Measurements from ENCODE around the gene MYCBPAP. TPM values are rescaled to one million over a fixed set of nuclear protein-coding genes. Genes with fewer than 3 reads are reported as not detected.

MYCBPAP gene
- polyA plus RNA-seq, 3 donors, result not detected

- Histone ChIP-seq H3K27ac (ENCODE audit: low read depth in 1 of 2, low read length in 2 of 2) (no peak overlapping the region), H3K36me3 (replicated peaks in 1 of 2; ENCODE audit: control insufficient read depth in 1 of 2, insufficient read depth in 2 of 2, low read length in 2 of 2) (peaks cover 30 to 38% of the 10 kb centered on the region in 2 donors), H3K4me1 (ENCODE audit: control insufficient read depth in 1 of 2, insufficient read depth in 2 of 2, low read length in 2 of 2) (peaks cover 33 to 48% of the 10 kb centered on the region in 2 donors), H3K4me2 (replicated peaks; ENCODE audit: extremely low read depth, low read length, poor library complexity, severe bottlenecking) (no peak overlapping the region), H3K4me3 (replicated peaks in 1 of 3; ENCODE audit: low read depth in 2 of 3, low read length in 3 of 3) (no peak overlapping the region), H3K9me3 (replicated peaks in 1 of 2; ENCODE audit: control insufficient read depth in 1 of 2, insufficient read depth in 1 of 2, low read length in 2 of 2) (no peaks in the 10 kb centered on the region), H4K20me1 (ENCODE audit: insufficient read depth, low read length) (peaks cover 21% of the 10 kb centered on the region), H2AFZ (ENCODE audit: insufficient read depth, low read depth, low read length, poor library complexity, severe bottlenecking) (no peak overlapping the region), H3K79me2 (ENCODE audit: insufficient read depth, low read length) (peaks cover 10% of the 10 kb centered on the region), H3K9ac (ENCODE audit: insufficient read depth, low read length, poor library complexity, severe bottlenecking) (no peak overlapping the region), H3K27me3 (ENCODE audit: control insufficient read depth in 2 of 2, insufficient read depth in 2 of 2, low read length in 2 of 2) (no peaks in the 10 kb centered on the region)
- intact Hi-C loops (cut with micrococcal nuclease), result loop anchor here (5.0 to 10.0 kb wide), 4 partner anchors 60 to 200 kb away; partner anchors contain the start of gene SPATA20 (in 1 of the 2)
- WGBS (ENCODE audit: insufficient coverage), result no CpG with 5 or more reads among the region's 7 CpGs
- no peak overlapping the region for H3K4me3 Mint-ChIP-seq
- peaks cover 32 to 45% of the 10 kb centered on the region in 2 donors for H3K36me3 Mint-ChIP-seq
- H3K27me3 Mint-ChIP-seq (ENCODE audit: low read depth in 3 of 3), result peaks cover 0 to 2% (median 0%) of the 10 kb centered on the region in 3 donors
- TF ChIP-seq CTCF (IDR thresholded peaks at IDR 0.05), result peak; percentile 94
- peaks cover 33% of the 10 kb centered on the region for H3K4me1 Mint-ChIP-seq
- peak overlapping the region in 5 of 7 donors; percentile 38 to 83 (median 69) for H3K27ac Mint-ChIP-seq
- peak; percentile 82 to 92 (median 85) for DNase-seq
- H3K9me3 Mint-ChIP-seq, result peaks cover 0 to 5% (median 0%) of the 10 kb centered on the region in 7 donors
These were observed 25.7 kb upstream of the MYCBPAP start for GRCh38 chr17:50482516-50482915.

- Histone ChIP-seq H3K27ac (ENCODE audit: low read depth in 1 of 2, low read length in 2 of 2) (no peak overlapping the region), H3K79me2 (ENCODE audit: insufficient read depth, low read length) (peaks cover 10% of the 10 kb centered on the region), H4K20me1 (ENCODE audit: insufficient read depth, low read length) (peaks cover 21% of the 10 kb centered on the region), H3K36me3 (replicated peaks in 1 of 2; ENCODE audit: control insufficient read depth in 1 of 2, insufficient read depth in 2 of 2, low read length in 2 of 2) (peaks cover 30 to 38% of the 10 kb centered on the region in 2 donors), H3K27me3 (ENCODE audit: control insufficient read depth in 2 of 2, insufficient read depth in 2 of 2, low read length in 2 of 2) (no peaks in the 10 kb centered on the region), H3K4me1 (ENCODE audit: control insufficient read depth in 1 of 2, insufficient read depth in 2 of 2, low read length in 2 of 2) (peaks cover 28 to 44% of the 10 kb centered on the region in 2 donors), H3K4me2 (replicated peaks; ENCODE audit: extremely low read depth, low read length, poor library complexity, severe bottlenecking) (no peak overlapping the region), H3K9me3 (replicated peaks in 1 of 2; ENCODE audit: control insufficient read depth in 1 of 2, insufficient read depth in 1 of 2, low read length in 2 of 2) (no peaks in the 10 kb centered on the region), H3K4me3 (replicated peaks in 1 of 3; ENCODE audit: low read depth in 2 of 3, low read length in 3 of 3) (no peak overlapping the region), H2AFZ (ENCODE audit: insufficient read depth, low read depth, low read length, poor library complexity, severe bottlenecking) (no peak overlapping the region), H3K9ac (ENCODE audit: insufficient read depth, low read length, poor library complexity, severe bottlenecking) (no peak overlapping the region)
- peaks cover 29% of the 10 kb centered on the region for H3K4me1 Mint-ChIP-seq
- peaks cover 0 to 5% (median 0%) of the 10 kb centered on the region in 7 donors for H3K9me3 Mint-ChIP-seq
- 100% methylated on average over 3 of the region's 5 CpGs for WGBS (ENCODE audit: insufficient coverage)
- H3K4me3 Mint-ChIP-seq, result no peak overlapping the region
- H3K27ac Mint-ChIP-seq, result peak overlapping the region in 2 of 7 donors; percentile 6 to 63
- DNase-seq, result no peak
- peaks cover 32 to 45% of the 10 kb centered on the region in 2 donors for H3K36me3 Mint-ChIP-seq
- no peak for TF ChIP-seq CTCF (IDR thresholded peaks at IDR 0.05)
- no peaks in the 10 kb centered on the region for H3K27me3 Mint-ChIP-seq (ENCODE audit: low read depth in 3 of 3)
- intact Hi-C loops (cut with micrococcal nuclease), result loop anchor here (5.0 to 10.0 kb wide), 4 partner anchors 59 to 199 kb away; partner anchors contain the start of gene SPATA20 (in 1 of the 2)
These were observed 25.0 kb upstream of the MYCBPAP start for GRCh38 chr17:50483266-50483665.
